NCI-H2029 treated with DMSO at 0.1 percent for 48 hours (cell line): ENCODE data around the gene MARCHF2.

Source experiments
- DNase-seq: peaks from one replicate; lab custom pipeline; 2025; lab: John Stamatoyannopoulos, UW

Gene MARCHF2

DNA sequence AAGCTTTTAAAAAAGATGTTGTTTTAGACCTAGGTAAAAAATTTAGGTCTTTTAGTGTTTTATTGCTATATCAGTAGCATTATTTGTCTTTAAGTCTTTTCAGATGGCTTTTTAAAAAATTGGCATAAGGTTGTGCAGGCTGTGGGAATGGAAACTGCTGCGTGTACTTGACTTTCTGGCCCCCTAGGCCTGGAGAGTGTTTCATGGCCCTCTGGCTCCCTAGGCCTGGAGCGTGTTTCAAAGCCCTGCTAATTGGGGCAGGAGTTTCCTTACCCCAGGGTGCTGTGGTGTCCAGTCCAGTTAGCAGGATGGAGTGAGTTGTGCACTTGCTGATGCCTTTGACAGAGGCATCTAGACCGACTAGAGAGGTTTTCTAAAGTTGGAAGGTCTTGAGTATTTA, 65.5 kb downstream of the MARCHF2 start:
- no peak for DNase-seq

- DNase-seq: no peak
Measured at GRCh38 chr19:8481201-8481600, 68.1 kb downstream of the MARCHF2 start.

DNA sequence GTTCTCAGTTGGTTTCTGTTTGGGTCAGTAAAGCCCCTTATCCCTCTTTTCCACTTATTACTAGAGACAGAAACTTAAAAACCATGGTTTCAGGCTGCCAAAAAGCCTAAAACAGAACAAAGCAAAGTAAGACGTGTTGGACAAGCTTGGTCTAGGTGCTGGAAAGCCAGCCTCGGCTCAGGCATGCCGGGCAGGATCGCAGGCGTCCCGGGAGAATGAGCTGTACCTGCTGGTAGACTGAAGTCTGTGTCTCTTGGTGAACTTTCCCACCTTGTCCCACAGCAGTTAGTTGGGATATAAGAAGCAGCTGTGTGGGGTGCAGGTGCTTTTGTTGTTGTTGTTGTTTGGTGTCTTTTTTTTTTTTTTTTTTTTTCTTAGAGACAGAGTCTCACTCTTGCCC, 68.5 kb downstream of the MARCHF2 start:
- no peak for DNase-seq

DNA sequence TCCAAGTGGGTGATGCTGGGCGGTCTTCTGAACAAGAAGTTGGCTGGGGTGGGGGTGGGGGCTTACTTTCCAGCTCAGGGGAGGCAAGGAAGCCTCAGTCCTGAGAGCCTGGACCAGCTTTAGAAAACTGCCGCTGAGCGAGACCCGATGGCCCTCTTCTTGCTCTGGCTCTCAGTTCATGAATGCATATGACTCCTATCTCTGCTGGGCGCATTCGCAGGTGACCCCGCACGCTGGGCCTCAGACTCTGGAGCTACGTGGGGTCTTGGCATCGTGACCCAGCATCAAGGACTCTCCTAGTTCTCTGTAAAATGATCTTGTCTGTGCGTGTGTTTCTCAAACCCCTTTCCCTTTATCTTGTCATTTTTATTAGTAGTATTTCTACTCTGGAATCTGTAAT, 69.6 kb downstream of the MARCHF2 start:
- DNase-seq: no peak

DNA sequence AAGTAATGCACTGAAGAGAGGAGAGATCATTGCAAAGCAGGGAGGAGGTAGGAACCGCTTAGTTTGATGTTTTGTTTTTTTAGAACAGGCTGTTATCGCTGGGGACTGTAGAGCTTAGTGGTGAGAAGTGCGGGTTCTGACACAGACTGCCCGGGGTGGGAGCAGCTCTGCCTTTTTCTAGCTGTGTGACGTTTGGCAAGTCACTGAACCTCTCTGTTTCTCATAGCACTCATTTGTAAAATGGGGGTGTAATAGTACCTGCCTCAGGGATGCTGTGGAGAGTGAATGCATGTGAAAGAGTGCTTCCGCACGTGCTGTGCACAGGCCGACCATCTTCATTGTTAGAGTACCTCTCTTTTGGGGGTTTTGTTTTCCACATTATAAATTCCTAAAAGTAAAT, 70.1 kb downstream of the MARCHF2 start:
- no peak for DNase-seq

- DNase-seq: no peak
Measured at GRCh38 chr19:8484331-8484894, 71.3 kb downstream of the MARCHF2 start.

GRCh38 chr19:8485561-8486371, 72.7 kb downstream of the MARCHF2 start:
- DNase-seq: no peak

DNA sequence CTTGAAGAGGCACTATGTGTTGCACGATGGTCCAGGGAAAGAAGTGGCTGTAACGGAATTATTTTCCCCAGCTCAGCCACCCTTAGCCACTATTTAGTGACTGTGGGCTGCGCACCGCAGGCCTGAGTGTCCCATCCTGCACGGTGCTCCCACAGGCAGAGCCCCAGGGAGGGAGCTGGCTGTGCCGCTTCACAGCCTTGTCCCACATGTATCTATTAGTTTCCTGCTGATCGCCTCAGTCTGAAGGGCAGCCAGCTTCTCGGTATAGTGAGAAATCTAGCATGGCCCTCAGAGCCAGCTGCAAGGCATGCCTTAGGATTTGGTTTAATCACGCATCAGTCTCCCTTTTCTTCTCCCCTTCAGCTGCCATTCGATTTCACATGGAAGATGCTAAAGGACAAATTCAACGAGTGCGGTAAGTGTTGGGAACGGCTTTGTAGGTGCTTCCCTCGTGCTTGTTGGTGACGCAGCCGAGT, 73.6 kb downstream of the MARCHF2 start:
- no peak for DNase-seq

DNA sequence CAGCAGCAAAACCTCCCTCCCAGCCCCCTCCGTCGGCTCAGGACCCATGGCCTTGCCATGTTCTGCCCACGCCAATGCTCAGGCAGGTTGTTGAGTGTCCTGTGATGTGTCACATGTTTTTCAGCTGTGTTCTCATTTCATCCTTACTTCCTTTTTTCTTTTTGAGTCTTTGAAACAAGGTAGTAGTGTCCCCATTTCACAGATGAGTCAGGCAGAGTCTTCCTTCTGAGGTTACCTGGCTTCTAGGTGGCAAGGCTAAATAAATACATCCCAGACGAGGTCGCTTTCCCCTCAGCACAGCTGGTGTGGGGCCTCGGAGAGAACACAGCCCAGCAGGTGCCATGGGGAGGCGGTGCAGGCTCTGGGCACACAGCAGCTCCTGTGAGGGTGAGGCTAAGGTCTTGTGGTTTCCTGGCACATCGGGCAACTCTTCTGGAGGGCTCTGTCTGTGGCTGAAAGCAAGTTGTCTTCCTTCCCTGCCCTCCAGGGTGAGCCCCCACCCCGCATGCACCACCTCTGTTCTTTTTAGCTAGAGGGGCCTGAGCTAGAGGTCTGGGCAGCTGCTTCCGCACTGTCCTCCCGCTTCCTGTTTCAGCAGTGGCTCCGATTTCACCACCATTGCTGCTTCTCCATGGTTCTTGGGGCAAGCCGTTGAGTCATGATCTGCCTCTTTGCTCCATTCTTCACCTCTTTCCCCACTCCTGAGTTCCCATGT, 74.2 kb downstream of the MARCHF2 start:
- DNase-seq: no peak

DNA sequence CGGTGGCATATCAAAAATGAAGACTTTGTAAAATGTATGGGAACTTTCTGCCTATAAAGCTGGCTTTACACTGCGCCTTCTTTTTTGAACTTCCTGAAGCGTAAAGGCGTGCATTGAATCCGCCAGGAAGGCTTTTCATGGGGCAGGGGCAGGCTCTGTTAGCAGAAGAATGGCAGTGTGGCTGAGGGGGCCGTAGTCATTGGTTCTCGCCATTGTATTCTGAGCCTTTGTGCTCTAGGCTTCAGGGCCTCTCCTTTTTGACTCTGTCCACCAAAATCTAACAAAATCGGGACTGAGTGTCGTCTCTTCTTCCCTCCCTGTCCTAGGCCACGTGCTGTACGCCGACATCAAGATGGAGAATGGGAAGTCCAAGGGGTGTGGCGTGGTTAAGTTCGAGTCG, 75.3 kb downstream of the MARCHF2 start:
- no peak for DNase-seq
